HepG2 (cell line): ENCODE results near the gene TRIO. TPM values are rescaled to one million over a fixed set of nuclear protein-coding genes. Genes with fewer than 3 reads are reported as not detected.

Experiments
- BHLHE40 ChIP-seq: IDR thresholded peaks from 2 replicates; pipeline ENCODE4 v1.6.1; 2011; ENCODE audit warnings: low read length, improper control_type of control experiment
- MAZ ChIP-seq, 2 experiments: sonication (generic) in 1 of 2; formaldehyde crosslinking in 1 of 2; IDR thresholded peaks; 2 replicates each; pipeline versions ENCODE4 v1.5.0 to v1.6.1; 2012 to 2020; ENCODE audit warnings: low read depth in 2 of 2, mild to moderate bottlenecking in 2 of 2, borderline replicate concordance in 1 of 2, improper control_type of control experiment in 1 of 2, low read length in 1 of 2, missing genetic modification reagents in 1 of 2, moderate library complexity in 1 of 2
- PHF21A ChIP-seq: sonication (generic); formaldehyde crosslinking; IDR thresholded peaks from 2 replicates; pipeline ENCODE4 v1.5.0; 2020; ENCODE audit warnings: mild to moderate bottlenecking, missing genetic modification reagents
- PPARG ChIP-seq: conservative IDR thresholded peaks from 2 replicates; pipeline ENCODE4 v1.6.1; 2016; ENCODE audit warnings: missing biosample characterization, missing genetic modification reagents
- RBM22 ChIP-seq: fragments of 200-400 bp; formaldehyde crosslinking; optimal IDR thresholded peaks from 2 replicates; pipeline ENCODE3; 2017; ENCODE audit warnings: mild to moderate bottlenecking, low read length, moderate library complexity
- SNRNP70 ChIP-seq: fragments of 200-400 bp; formaldehyde crosslinking; IDR thresholded peaks from 2 replicates; pipeline ENCODE4 v1.6.1; 2017; ENCODE audit warnings: mild to moderate bottlenecking, low read depth, low read length, moderate library complexity
- SOX13 ChIP-seq, 3 experiments: fragments of 450-650 bp in 1 of 3; sonication (generic) in 1 of 3; formaldehyde crosslinking in 1 of 3; IDR thresholded peaks in 2 of 3; conservative IDR thresholded peaks in 1 of 3; 2 replicates each; pipeline versions ENCODE4 v1.5.0 to v1.6.1; 2016 to 2020; ENCODE audit warnings: antibody characterized with exemption in 1 of 3, mild to moderate bottlenecking in 1 of 3, missing compliant biosample characterization in 1 of 3, missing genetic modification reagents in 1 of 3, moderate library complexity in 1 of 3
- SOX6 ChIP-seq, 2 experiments: fragments of 450-650 bp in 1 of 2; sonication (generic) in 1 of 2; formaldehyde crosslinking in 1 of 2; IDR thresholded peaks; 2 replicates each; pipeline versions ENCODE4 v1.4.0 to v1.6.1; 2017 to 2020; ENCODE audit warnings: antibody characterized with exemption in 1 of 2, mild to moderate bottlenecking in 1 of 2, missing genetic modification reagents in 1 of 2
- SP1 ChIP-seq, 2 experiments: fragments of 450-650 bp in 1 of 2; sonication (generic) in 1 of 2; formaldehyde crosslinking in 1 of 2; IDR thresholded peaks; 2 replicates each; pipeline versions ENCODE4 v1.4.0 to v1.6.1; 2016 to 2020; ENCODE audit warnings: missing genetic modification reagents in 1 of 2
- SP5 ChIP-seq: IDR thresholded peaks from 2 replicates; pipeline ENCODE4 v1.6.1; 2016; ENCODE audit warnings: low read depth, borderline replicate concordance
- SPEN ChIP-seq: sonication (generic); formaldehyde crosslinking; IDR thresholded peaks from 2 replicates; pipeline ENCODE4 v1.5.1; 2020; ENCODE audit warnings: low read depth, mild to moderate bottlenecking, missing genetic modification reagents
- YEATS2 ChIP-seq: sonication (generic); formaldehyde crosslinking; IDR thresholded peaks from 2 replicates; pipeline ENCODE4 v1.4.0; 2020; ENCODE audit warnings: missing genetic modification reagents, borderline replicate concordance
- ZBTB1 ChIP-seq: sonication (generic); formaldehyde crosslinking; IDR thresholded peaks from 2 replicates; pipeline ENCODE4 v1.4.0; 2020; ENCODE audit warnings: missing genetic modification reagents, borderline replicate concordance
- ZBTB20 ChIP-seq: sonication (generic); formaldehyde crosslinking; IDR thresholded peaks from 2 replicates; pipeline ENCODE4 v1.8.1; 2023; ENCODE audit warnings: missing genetic modification reagents, low read depth, mild to moderate bottlenecking, borderline replicate concordance
- ZC3H13 ChIP-seq: sonication (generic); formaldehyde crosslinking; IDR thresholded peaks from 2 replicates; pipeline ENCODE4 v1.8.1; 2023; ENCODE audit warnings: mild to moderate bottlenecking, missing genetic modification reagents, moderate library complexity
- ZFP36L1 ChIP-seq: sonication (generic); formaldehyde crosslinking; IDR thresholded peaks from 2 replicates; pipeline ENCODE4 v1.8.0; 2022; ENCODE audit warnings: mild to moderate bottlenecking, missing genetic modification reagents, moderate library complexity
- ZFX ChIP-seq: sonication (generic); formaldehyde crosslinking; IDR thresholded peaks from 2 replicates; pipeline ENCODE4 v1.4.0; 2020; ENCODE audit warnings: mild to moderate bottlenecking, low read depth, missing genetic modification reagents, moderate library complexity
- ZNF280B ChIP-seq: sonication (generic); formaldehyde crosslinking; IDR thresholded peaks from 2 replicates; pipeline ENCODE4 v1.5.0; 2020; ENCODE audit warnings: missing genetic modification reagents, mild to moderate bottlenecking, borderline replicate concordance
- ZNF335 ChIP-seq: sonication (generic); formaldehyde crosslinking; IDR thresholded peaks from 2 replicates; pipeline ENCODE4 v1.4.0; 2020; ENCODE audit warnings: missing genetic modification reagents
- ZNF607 ChIP-seq: sonication (generic); formaldehyde crosslinking; IDR thresholded peaks from 2 replicates; pipeline ENCODE4 v1.5.1; 2020; ENCODE audit warnings: missing genetic modification reagents, mild to moderate bottlenecking, borderline replicate concordance
- ZNF768 ChIP-seq: sonication (generic); formaldehyde crosslinking; IDR thresholded peaks from 2 replicates; pipeline ENCODE4 v1.4.0; 2020; ENCODE audit warnings: missing genetic modification reagents
- ZNF775 ChIP-seq: sonication (generic); formaldehyde crosslinking; IDR thresholded peaks from 2 replicates; pipeline ENCODE4 v1.4.0; 2020; ENCODE audit warnings: missing genetic modification reagents, mild to moderate bottlenecking, moderate library complexity, borderline replicate concordance
- ZSCAN12 ChIP-seq: sonication (generic); formaldehyde crosslinking; IDR thresholded peaks from 2 replicates; pipeline ENCODE4 v1.9.0; 2021; ENCODE audit warnings: mild to moderate bottlenecking, missing genetic modification reagents
- polyA plus RNA-seq, 8 experiments: library from polyadenylated mRNA; depleted of rRNA in 3 of 8; stranded (reverse) in 7 of 8; unstranded in 1 of 8; fragments of >200 nt; fragmentation: Illumina TruSeq in 4 of 8; extraction: Trizol in 4 of 8; gene quantifications; 2 replicates each; pipeline versions ENCODE4 v1.2.1 to v1.2.3, GENCODE V29; 2011 to 2016; ENCODE audit warnings: low read depth in 4 of 8, missing spikeins in 1 of 8, mixed read lengths in 1 of 8; ENCODE audit not compliant: insufficient read depth in 1 of 8
- total RNA-seq, 5 experiments: library from RNA; depleted of rRNA; stranded (reverse); fragments of >200 nt; fragmentation: Illumina TruSeq; extraction: Trizol; gene quantifications; 2 replicates each; pipeline ENCODE4 v1.2.3, GENCODE V29; 2016; ENCODE audit warnings: low read depth in 1 of 5

Gene TRIO
- total and polyA plus RNA-seq, 2 of the 13 experiments (the other 11 are each of a cell fraction or from before 2014, with no cell fraction given): 45.2 to 45.9 TPM

GRCh38 chr5:14142827-14143545 is at the start of gene TRIO (continued):
- TF ChIP-seq ZNF280B (0 out of 2 replicates have a peak, but pooled peaks have one; percentile 54), SOX6 (IDR thresholded peaks at IDR 0.05) (no peak), SOX6 (CRISPR knock-in tag; IDR thresholded peaks at IDR 0.05) (peak; percentile 31; the same call in 1 of the 2 replicates), SOX13 (IDR thresholded peaks at IDR 0.05) (no peak), SOX13 (CRISPR knock-in tag; conservative IDR thresholded peaks at IDR 0.05 in 1 of 2, IDR thresholded peaks at IDR 0.05 in 1 of 2) (peak in 1 of 2 experiments; percentile 11; a peak in 1 of 4 replicates), ZNF335 (CRISPR knock-in tag) (no peak), ZNF775 (CRISPR knock-in tag) (0 out of 2 replicates have a peak, but pooled peaks have one; percentile 46), ZFP36L1 (CRISPR knock-in tag) (no peak), ZFX (CRISPR knock-in tag) (peak; percentile 58), SP5 (peak; percentile 47; the same call in 1 of the 2 replicates), BHLHE40 (0 out of 2 replicates have a peak, but pooled peaks have one; percentile 9), SNRNP70 (no peak), MAZ (IDR thresholded peaks at IDR 0.05; ENCODE audit: borderline replicate concordance, low read depth, low read length) (no peak), MAZ (CRISPR knock-in tag; IDR thresholded peaks at IDR 0.05; ENCODE audit: low read depth) (peak; percentile 38; the same call in 1 of the 2 replicates), SPEN (0 out of 2 replicates have a peak, but pooled peaks have one; percentile 33), RBM22 (no peak), SP1 (IDR thresholded peaks at IDR 0.05) (no peak), SP1 (CRISPR knock-in tag; IDR thresholded peaks at IDR 0.05) (peak; percentile 56), ZC3H13 (CRISPR knock-in tag) (peak; percentile 33; the same call in 1 of the 2 replicates), YEATS2 (CRISPR knock-in tag) (peak; percentile 50; the same call in 1 of the 2 replicates), ZNF607 (CRISPR knock-in tag) (peak; percentile 77; the same call in 1 of the 2 replicates), ZSCAN12 (CRISPR knock-in tag) (no peak), ZBTB1 (no peak), ZNF768 (CRISPR knock-in tag) (peak; percentile 36; the same call in 1 of the 2 replicates), ZBTB20 (CRISPR knock-in tag) (no peak), PHF21A (CRISPR knock-in tag) (peak; percentile 37; the same call in 1 of the 2 replicates), PPARG (CRISPR knock-in tag) (no peak)
